HUDEP-2 (cell line): ENCODE measurements around the gene DNMBP.
"Not testable (repeated sequence)": the region's sequence is repeated elsewhere in the genome, so short reads cannot be mapped to it uniquely, and the experiment has no call there.

Experiments
- DNase-seq, 76 experiments: peaks; one replicate each; lab custom pipeline; 2025; ENCODE audit not compliant: unreplicated experiment in 76 of 76; lab: John Stamatoyannopoulos, UW

DNMBP gene

GRCh38 chr10:99870123-99870730 lies 139.5 kb downstream of the DNMBP start:
- DNase-seq, result no peak

GRCh38 chr10:99869581-99870122 lies 140.1 kb downstream of the DNMBP start:
- no peak for DNase-seq

- not testable (repeated sequence) for DNase-seq
Measured at GRCh38 chr10:99867250-99867649, 142.5 kb downstream of the DNMBP start.

- not testable (repeated sequence) for DNase-seq
Measured at GRCh38 chr10:99863535-99864240, 146.1 kb downstream of the DNMBP start.

- DNase-seq, result no peak
Measured at GRCh38 chr10:99860466-99860865, 149.3 kb downstream of the DNMBP start.

- peak in 1 of 76 experiments; percentile 3 for DNase-seq
Measured at GRCh38 chr10:99859585-99859984, 150.2 kb downstream of the DNMBP start.

GRCh38 chr10:99858849-99859248 lies 150.9 kb downstream of the DNMBP start:
- no peak for DNase-seq

GRCh38 chr10:99855479-99856071 lies 154.2 kb downstream of the DNMBP start:
- DNase-seq, result no peak

- DNase-seq, result peak in 1 of 76 experiments; percentile 4
Measured at GRCh38 chr10:99854860-99855259, 154.9 kb downstream of the DNMBP start.

- no peak for DNase-seq
Measured at GRCh38 chr10:99853655-99854054, 156.1 kb downstream of the DNMBP start.

GRCh38 chr10:99852481-99853213 lies 157.1 kb downstream of the DNMBP start:
- no peak for DNase-seq

GRCh38 chr10:99851825-99852224 lies 157.9 kb downstream of the DNMBP start:
- no peak for DNase-seq

- no peak for DNase-seq
Measured at GRCh38 chr10:99850767-99851340, 158.9 kb downstream of the DNMBP start.

GRCh38 chr10:99850021-99850766 lies 159.6 kb downstream of the DNMBP start:
- no peak for DNase-seq

- DNase-seq, result no peak
Measured at GRCh38 chr10:99849536-99849935, 160.2 kb downstream of the DNMBP start.

- DNase-seq, result no peak
Measured at GRCh38 chr10:99849057-99849456, 160.7 kb downstream of the DNMBP start.

- peak in 58 of 76 experiments; percentile 2 to 69 (median 31) for DNase-seq
Measured at GRCh38 chr10:99845837-99846382, 163.8 kb downstream of the DNMBP start.

- DNase-seq, result no peak
Measured at GRCh38 chr10:99844433-99844955, 165.3 kb downstream of the DNMBP start.

- DNase-seq, result no peak
Measured at GRCh38 chr10:99843310-99843709, 166.4 kb downstream of the DNMBP start.
